Epidermal melanocyte (primary cell): ENCODE results near the gene C1orf232.

Experiments
- DNase-seq: peaks from one replicate; pipeline ENCODE4 v3.0.0; 2011; ENCODE audit warnings: low spot score; ENCODE audit not compliant: insufficient read length

Gene C1orf232

DNA sequence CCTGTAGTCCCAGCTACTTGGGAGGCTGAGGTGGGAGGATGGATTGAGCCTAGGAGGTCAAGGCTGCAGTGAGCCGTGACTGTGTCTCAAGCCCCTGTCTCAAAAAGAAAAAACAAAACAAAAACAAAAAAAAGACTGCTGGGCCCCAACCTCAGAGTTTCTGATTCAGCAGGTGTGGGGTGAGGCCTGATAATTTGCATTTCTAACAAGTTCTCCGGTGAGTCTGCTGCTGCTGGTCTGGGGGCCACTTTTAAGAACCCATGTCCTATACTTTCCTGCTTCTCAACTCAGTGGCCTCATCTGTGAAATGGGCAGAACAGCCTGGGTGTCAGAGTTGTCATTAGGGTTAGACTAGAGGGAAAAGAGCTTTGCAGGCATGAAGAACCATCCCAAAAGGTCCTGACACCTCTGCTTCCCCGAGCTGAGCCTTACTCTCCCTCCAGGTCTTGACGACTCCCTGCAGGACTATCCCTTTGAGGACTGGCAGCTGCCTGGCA, 11.3 kb upstream of the C1orf232 start:
- DNase-seq = no peak

- no peak for DNase-seq
Observed at GRCh38 chr1:26177182-26177684, 8.5 kb upstream of the C1orf232 start, which contains the start of gene CNKSR1. TSS of gene CNKSR1 (plus strand) at chr1:26177491. CDS start at chr1:26177548, 57 bp downstream.

DNA sequence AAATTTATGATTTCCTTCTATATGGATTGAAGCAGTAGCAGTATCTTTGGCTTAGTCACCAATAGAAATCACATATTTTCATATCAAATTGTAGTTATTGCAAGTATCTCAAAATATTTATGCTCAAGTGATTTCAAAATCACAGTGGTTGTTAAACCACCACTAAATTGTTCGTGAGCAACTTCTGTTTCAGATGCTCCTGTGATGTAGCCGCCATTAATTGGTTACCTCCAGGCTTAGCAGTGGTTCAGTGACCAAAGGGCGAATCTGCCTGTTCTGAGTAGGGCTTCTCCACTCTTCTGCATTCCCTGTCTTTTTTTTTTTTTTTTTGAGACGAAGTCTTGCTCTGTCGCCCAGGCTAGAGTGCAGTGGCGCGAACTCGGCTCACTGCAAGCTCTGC, 6.6 kb upstream of the C1orf232 start:
- no peak for DNase-seq

- peak; percentile 8 for DNase-seq
Observed at GRCh38 chr1:26171084-26172072, 2.6 kb upstream of the C1orf232 start, which contains the start of gene ZNF593OS. TSS of gene ZNF593OS (minus strand) at chr1:26171832. CDS start at chr1:26171661, 171 bp downstream.

- no peak for DNase-seq
Observed at GRCh38 chr1:26170472-26170821, 1.7 kb upstream of the C1orf232 start.

- DNase-seq = peak; percentile 99
Observed at GRCh38 chr1:26169669-26170471, 1.1 kb upstream of the C1orf232 start, which contains the start of gene ZNF593. TSS of gene ZNF593 (plus strand) at chr1:26169908. CDS start at chr1:26169984, 76 bp downstream.

GRCh38 chr1:26169198-26169554, 413 bp upstream of the C1orf232 start:
- DNase-seq = peak; percentile 14

DNA sequence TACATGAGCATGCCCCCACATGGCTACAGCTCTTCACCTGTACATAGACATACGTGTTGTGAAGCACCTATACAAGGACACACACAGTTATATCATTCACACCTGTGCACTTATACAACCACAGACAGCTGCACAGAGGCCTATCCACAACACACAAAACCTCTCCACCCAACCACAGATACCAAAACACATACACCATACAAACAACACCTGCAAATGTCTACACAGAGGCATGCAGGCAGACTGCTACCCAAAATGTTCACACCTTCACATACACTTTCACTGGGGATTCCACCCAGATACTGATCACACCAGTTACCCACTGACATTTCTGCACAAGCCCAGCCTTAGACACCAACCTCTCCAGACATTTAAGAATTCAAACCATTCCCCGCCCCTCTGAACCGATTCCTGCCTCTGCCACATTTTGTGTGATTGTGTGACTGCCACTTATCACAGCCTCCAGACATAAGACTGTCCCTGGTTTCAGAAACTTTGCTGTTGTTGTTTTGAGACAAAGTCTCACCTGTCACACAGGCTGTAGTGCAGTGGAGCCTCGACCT, 2.0 kb downstream of the C1orf232 start:
- DNase-seq = peak; percentile 5

- DNase-seq = peak; percentile 5
Observed at GRCh38 chr1:26164861-26165842, 3.6 kb downstream of the C1orf232 start.

GRCh38 chr1:26164036-26164860, 4.5 kb downstream of the C1orf232 start:
- DNase-seq = peak; percentile 49

DNA sequence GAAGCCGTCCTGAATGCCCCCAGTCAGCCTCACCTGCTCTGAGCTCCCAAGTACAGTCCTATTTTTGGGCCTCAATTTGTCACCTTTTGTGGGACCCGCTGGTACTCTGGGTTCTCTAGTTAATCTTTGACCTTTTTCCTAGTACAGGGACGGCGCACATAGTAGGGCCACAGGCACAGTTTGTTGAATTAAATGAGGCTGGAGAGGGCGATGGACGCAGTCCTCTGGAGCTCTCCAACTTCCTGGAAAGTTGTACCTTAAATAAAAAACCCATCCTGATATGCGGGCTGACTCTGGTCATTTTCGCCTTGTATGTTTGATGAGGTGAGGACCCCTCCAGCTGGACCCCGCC, 5.1 kb downstream of the C1orf232 start:
- DNase-seq = peak; percentile 14

DNA sequence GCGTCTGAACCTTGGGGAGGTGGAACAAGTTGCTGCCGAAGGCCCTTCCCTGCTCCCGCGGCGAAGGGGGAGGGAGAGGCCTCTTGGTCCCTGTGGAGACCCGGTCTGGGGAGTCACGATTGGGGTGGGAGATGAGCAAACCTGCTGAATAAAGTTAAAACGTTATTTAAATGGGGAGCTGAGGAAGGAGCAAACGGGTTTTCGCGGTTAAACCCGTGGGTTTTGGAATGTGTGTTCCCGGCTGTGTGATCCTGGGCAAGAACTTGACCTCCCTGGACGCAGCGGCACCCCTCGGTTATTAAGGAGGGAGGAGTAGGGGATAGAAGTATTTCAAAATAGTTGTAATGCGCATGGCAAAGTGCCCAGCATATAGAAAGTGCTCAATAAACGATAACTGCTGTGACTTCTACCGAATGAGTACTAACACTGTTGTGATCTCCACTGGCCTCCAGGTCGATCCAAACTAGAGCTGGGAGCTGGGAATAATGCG, 6.5 kb downstream of the C1orf232 start:
- peak; percentile 20 for DNase-seq

DNA sequence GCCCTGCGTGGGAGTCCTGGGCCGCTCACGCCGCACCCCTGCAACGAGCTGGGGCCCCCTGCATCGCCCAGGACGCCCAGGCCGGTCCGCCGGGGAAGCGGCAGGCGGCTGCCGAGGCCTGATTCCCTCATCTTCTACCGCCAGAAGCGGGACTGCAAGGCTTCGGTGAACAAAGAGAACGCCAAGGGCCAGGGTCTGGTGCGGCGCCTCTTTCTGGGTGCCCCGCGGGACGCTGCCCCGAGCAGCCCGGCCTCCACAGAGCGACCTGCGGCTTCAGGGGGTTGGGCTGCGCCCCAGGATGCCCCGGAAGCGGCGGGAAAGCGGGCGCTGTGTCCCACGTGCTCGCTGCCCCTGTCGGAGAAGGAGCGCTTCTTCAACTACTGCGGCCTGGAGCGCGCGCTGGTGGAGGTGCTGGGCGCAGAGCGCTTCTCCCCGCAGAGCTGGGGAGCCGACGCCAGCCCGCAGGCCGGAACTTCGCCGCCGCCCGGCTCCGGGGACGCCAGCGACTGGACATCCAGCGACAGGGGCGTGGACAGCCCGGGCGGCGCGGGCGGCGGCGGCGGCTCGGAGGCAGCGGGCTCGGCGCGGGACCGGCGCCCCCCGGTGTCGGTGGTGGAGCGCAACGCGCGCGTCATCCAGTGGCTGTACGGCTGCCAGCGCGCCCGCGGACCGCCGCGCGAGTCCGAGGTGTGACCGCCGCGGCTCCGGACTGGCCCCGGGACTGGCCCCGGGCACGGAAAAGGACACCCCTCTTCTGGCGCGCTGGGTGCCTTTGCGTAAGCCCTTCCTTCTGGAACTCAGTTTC, 7.1 kb downstream of the C1orf232 start:
- DNase-seq = peak; percentile 42

- DNase-seq = peak; percentile 12
Observed at GRCh38 chr1:26160527-26161414, 8.0 kb downstream of the C1orf232 start.

- DNase-seq = no peak
Observed at GRCh38 chr1:26159743-26160039, 9.1 kb downstream of the C1orf232 start.

- DNase-seq = no peak
Observed at GRCh38 chr1:26158908-26159742, 9.6 kb downstream of the C1orf232 start, which contains the start of gene FAM110D. TSS of gene FAM110D (plus strand) at chr1:26159079. CDS start at chr1:26161292, 2,213 bp downstream.
